Caco-2 (cell line): ENCODE results near the gene CALML5. TPM values are rescaled to one million over a fixed set of nuclear protein-coding genes. Genes with fewer than 3 reads are reported as not detected.
A peak's percentile ranks its signal among the peaks of the same experiment; 100 is the strongest.

Source experiments
- BruUV-seq: library from RNA; stranded (reverse); fragments of 400-500 nt; replicated peaks from 2 replicates; lab custom pipeline; 2021; lab: Mats Ljungman, UMichigan
- CTCF ChIA-PET: fragments of 300-600 bp; sonication (Branson Sonifier 250); formaldehyde crosslinking; loops from one replicate; lab custom pipeline; 2022; ENCODE audit warnings: antibody characterized with exemption; lab: Charles Lee
- POLR2A ChIA-PET: fragments of 300-600 bp; sonication (Branson Sonifier 250); formaldehyde crosslinking; loops from one replicate; lab custom pipeline; 2022; ENCODE audit warnings: antibody characterized with exemption; lab: Charles Lee
- DNase-seq, 2 experiments: peaks; one replicate each; pipeline versions ENCODE4 v3.0.0 to v3.0.0-alpha.2; 2020 to 2022
- H3K27me3 ChIP-seq: replicated peaks from 2 replicates; pipeline ENCODE4 v1.6.0; 2011; ENCODE audit warnings: low read length; ENCODE audit not compliant: control insufficient read depth, insufficient read depth
- H3K36me3 ChIP-seq: 2 replicates; pipeline ENCODE4 v1.5.1; 2011; ENCODE audit warnings: low read length; ENCODE audit not compliant: control insufficient read depth, insufficient read depth
- H3K4me1 ChIP-seq: fragments of 250-450 bp; sonication (Bioruptor Pico); 2 replicates; pipeline ENCODE4 v1.5.1; 2020; ENCODE audit warnings: mild to moderate bottlenecking
- H3K4me3 ChIP-seq: 2 replicates; pipeline ENCODE4 v1.5.1; 2011; ENCODE audit warnings: low read depth, mild to moderate bottlenecking, control low read depth, low read length
- H3K9me3 ChIP-seq: fragments of 250-450 bp; sonication (Bioruptor Pico); 2 replicates; pipeline ENCODE4 v1.5.1; 2020; ENCODE audit warnings: mild to moderate bottlenecking, moderate library complexity
- H3K27ac Mint-ChIP-seq: one replicate; pipeline ENCODE4 v1.8.0; 2022; ENCODE audit warnings: mixed read lengths; ENCODE audit not compliant: unreplicated experiment
- H3K27me3 Mint-ChIP-seq: one replicate; pipeline ENCODE4 v1.8.0; 2022; ENCODE audit warnings: mixed read lengths; ENCODE audit not compliant: insufficient read depth, unreplicated experiment
- H3K36me3 Mint-ChIP-seq: one replicate; pipeline ENCODE4 v1.8.0; 2022; ENCODE audit warnings: mild to moderate bottlenecking, mixed read lengths; ENCODE audit not compliant: insufficient read depth, unreplicated experiment
- H3K4me1 Mint-ChIP-seq: one replicate; pipeline ENCODE4 v1.8.0; 2022; ENCODE audit warnings: low read depth, mixed read lengths; ENCODE audit not compliant: unreplicated experiment
- H3K4me3 Mint-ChIP-seq: one replicate; pipeline ENCODE4 v1.8.0; 2022; ENCODE audit warnings: mild to moderate bottlenecking, moderate library complexity, mixed read lengths; ENCODE audit not compliant: unreplicated experiment
- H3K9me3 Mint-ChIP-seq: one replicate; pipeline ENCODE4 v1.8.0; 2022; ENCODE audit warnings: mixed read lengths; ENCODE audit not compliant: unreplicated experiment
- CTCF ChIP-seq, 2 experiments: fragments of 200-600 bp in 1 of 2; IDR thresholded peaks; 1 replicate in 1 of 2; 2 replicates in 1 of 2; pipeline versions ENCODE4 v1.5.1 to v1.8.0; 2011 to 2022; ENCODE audit warnings: antibody characterized with exemption in 1 of 2, control low read depth in 1 of 2, inconsistent platforms in 1 of 2, low read depth in 1 of 2, low read length in 1 of 2, mild to moderate bottlenecking in 1 of 2, moderate library complexity in 1 of 2; ENCODE audit not compliant: insufficient read depth in 1 of 2, severe bottlenecking in 1 of 2, unreplicated experiment in 1 of 2
- intact Hi-C: fragments of 100-400 bp; cut with micrococcal nuclease; formaldehyde crosslinking; loops from one replicate; pipeline ENCODE4 v1.10.0; 2022; ENCODE audit not compliant: unreplicated experiment
- total RNA-seq: library from RNA; stranded (reverse); gene quantifications from 2 replicates; pipeline ENCODE4 v1.2.3, GENCODE V29; 2022

Gene CALML5
- total RNA-seq, 1 experiment from 2014 or later = not detected

- Mint-ChIP-seq H3K4me3 (no peak overlapping the region), H3K36me3 (no peaks in the 10 kb centered on the region), H3K9me3 (no peaks in the 10 kb centered on the region), H3K27me3 (no peaks in the 10 kb centered on the region), H3K4me1 (peaks cover 23% of the 10 kb centered on the region), H3K27ac (peak overlapping the region; percentile 78)
- no peaks in the 10 kb centered on the region for H3K36me3 ChIP-seq
- no peaks in the 10 kb centered on the region for H3K27me3 ChIP-seq
- no peak overlapping the region for H3K4me3 ChIP-seq
- H3K4me1 ChIP-seq = peaks cover 29% of the 10 kb centered on the region
- no peaks in the 10 kb centered on the region for H3K9me3 ChIP-seq
- TF ChIP-seq CTCF (IDR thresholded peaks at IDR 0.05; ENCODE audit: insufficient read depth in 1 of 2, low read depth in 1 of 2, low read length in 1 of 2, severe bottlenecking in 1 of 2, unreplicated experiment in 1 of 2) = no peak
- BruUV-seq = no TSS peak
- ChIA-PET POLR2A (interaction anchor here (0.9 to 1.4 kb wide), 2 partner anchors 12 to 18 kb away, joined by 3 to 4 read pairs; no protein-coding TSS in a partner anchor), CTCF (interaction anchor here (0.6 to 1.4 kb wide), 3 partner anchors 19 to 93 kb away, joined by 3 to 5 read pairs (median 4); no protein-coding TSS in a partner anchor)
- intact Hi-C loops = no loop called here
- no peak for DNase-seq
These were observed 30.5 kb upstream of the CALML5 start for GRCh38 chr10:5529702-5530411.

DNA sequence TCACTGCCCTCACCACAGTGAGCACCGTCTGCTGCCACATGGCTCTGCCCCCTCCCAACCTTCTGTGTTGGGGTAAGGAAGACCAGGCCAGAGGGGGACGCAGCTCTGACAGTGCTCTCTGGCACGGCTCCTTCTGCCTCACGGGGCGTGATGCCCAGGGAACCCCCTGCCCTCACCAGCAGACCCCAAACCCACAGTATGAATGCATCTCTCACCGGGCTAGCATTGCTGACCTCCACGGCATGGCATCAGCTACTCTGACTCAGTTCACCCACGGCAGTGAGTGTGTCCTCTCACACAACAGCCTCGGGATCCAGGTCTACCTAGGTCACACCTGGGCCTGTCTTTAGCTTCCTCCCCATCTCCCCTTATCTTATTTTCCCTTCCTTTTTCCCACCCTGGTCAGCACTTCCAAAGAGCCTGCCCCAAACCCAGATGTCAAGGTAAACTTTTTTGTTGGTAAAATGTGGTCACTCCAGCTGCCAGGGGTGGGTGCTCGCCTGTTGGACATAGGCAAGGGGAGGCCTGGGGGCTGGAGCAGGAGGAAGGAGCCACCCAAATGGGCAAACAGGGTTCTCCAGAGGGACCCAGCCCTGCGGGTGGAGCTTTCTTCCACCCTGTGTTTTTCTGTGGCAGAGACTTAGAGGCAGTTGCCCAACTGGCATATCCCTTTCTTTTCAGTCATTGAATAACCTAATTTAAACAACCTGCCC, 29.8 kb upstream of the CALML5 start:
- ChIA-PET POLR2A (interaction anchor here (0.6 to 1.4 kb wide), 4 partner anchors 10 to 340 kb away, joined by 3 to 4 read pairs (median 4); no protein-coding TSS in a partner anchor), CTCF (interaction anchor here (1.4 kb wide), 1 partner anchor 94 kb away, joined by 5 read pairs; no protein-coding TSS in a partner anchor)
- Histone ChIP-seq H3K27me3 (no peaks in the 10 kb centered on the region), H3K36me3 (no peaks in the 10 kb centered on the region), H3K9me3 (no peaks in the 10 kb centered on the region), H3K4me1 (peaks cover 36% of the 10 kb centered on the region), H3K4me3 (no peak overlapping the region)
- intact Hi-C loops = no loop called here
- Mint-ChIP-seq H3K4me3 (no peak overlapping the region), H3K9me3 (no peaks in the 10 kb centered on the region), H3K27ac (peak overlapping the region; percentile 78), H3K27me3 (no peaks in the 10 kb centered on the region), H3K4me1 (peaks cover 27% of the 10 kb centered on the region), H3K36me3 (no peaks in the 10 kb centered on the region)
- DNase-seq = peak in 1 of 2 experiments; percentile 22
- no TSS peak for BruUV-seq
- no peak for TF ChIP-seq CTCF (IDR thresholded peaks at IDR 0.05; ENCODE audit: insufficient read depth in 1 of 2, low read depth in 1 of 2, low read length in 1 of 2, severe bottlenecking in 1 of 2, unreplicated experiment in 1 of 2)
